ENCODE results near the gene SMAD1. TPM values are rescaled to one million over a fixed set of nuclear protein-coding genes. Genes with fewer than 3 reads are reported as not detected.

The SMAD1 gene
- total and polyA plus RNA-seq, 2 of the 4 experiments (the other 2 are of a cell fraction), result 11.6 to 17.6 TPM

DNA sequence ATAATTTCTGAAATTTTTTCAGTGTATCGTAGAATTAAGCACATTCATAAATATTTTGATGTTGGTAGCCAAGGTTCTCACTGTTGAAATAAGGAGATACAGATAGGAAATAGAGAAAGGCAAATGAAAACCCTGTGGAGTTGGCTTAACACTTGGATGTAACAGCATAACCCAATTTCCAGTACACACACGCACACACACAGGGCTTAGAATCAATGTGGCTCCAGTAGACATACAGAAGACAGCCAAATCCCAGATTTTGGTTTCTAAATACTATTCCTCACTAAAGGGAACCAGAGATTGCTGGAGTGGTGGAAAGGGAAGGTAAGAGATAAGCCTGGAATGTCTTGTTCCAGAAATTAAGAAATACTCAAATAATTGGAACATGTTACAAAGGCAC lies 54.4 kb downstream of the SMAD1 start:
- Histone ChIP-seq H3K4me2 (ENCODE audit: low read depth, low read length) (no peak overlapping the region), H3K27me3 (ENCODE audit: control insufficient read depth, insufficient read depth, low read length) (no peaks in the 10 kb centered on the region), H2BK120ac (ENCODE audit: low read depth, low read length) (no peak overlapping the region), H2BK20ac (ENCODE audit: low read depth, low read length) (no peak overlapping the region), H3K4ac (ENCODE audit: low read depth, low read length) (no peak overlapping the region), H2AFZ (replicated peaks; ENCODE audit: low read length, poor library complexity) (no peak overlapping the region), H3K9me3 (ENCODE audit: control insufficient read depth, insufficient read depth, low read length) (no peaks in the 10 kb centered on the region), H3K18ac (ENCODE audit: low read depth, low read length) (no peak overlapping the region), H3K4me1 (ENCODE audit: control insufficient read depth, insufficient read depth, low read length) (peaks cover 7% of the 10 kb centered on the region), H3K9me1 (ENCODE audit: insufficient read depth, low read length) (peaks cover 4% of the 10 kb centered on the region; the same call in 1 of the 2 replicates), H2AK9ac (replicated peaks; ENCODE audit: low read depth, low read length, poor library complexity) (no peak overlapping the region), H2BK15ac (ENCODE audit: low read depth, low read length) (no peak overlapping the region), H3K14ac (replicated peaks; ENCODE audit: low read depth, low read length) (no peak overlapping the region), H2BK5ac (ENCODE audit: low read depth, low read length, poor library complexity, severe bottlenecking) (no peak overlapping the region), H3K27ac (ENCODE audit: insufficient read depth, low read length) (no peak overlapping the region), H2AK5ac (ENCODE audit: low read depth, low read length) (no peak overlapping the region), H4K91ac (ENCODE audit: insufficient read depth, low read depth, low read length) (no peak overlapping the region), H4K20me1 (ENCODE audit: insufficient read depth, low read length) (no peaks in the 10 kb centered on the region), H3K4me3 (ENCODE audit: insufficient read depth, low read depth, low read length) (no peak overlapping the region), H3K79me1 (ENCODE audit: low read depth in 1 of 2, low read length in 2 of 2) (peaks cover 7 to 9% of the 10 kb centered on the region in 2 experiments; a peak in 3 of 4 replicates), H3K56ac (ENCODE audit: extremely low read depth, insufficient read depth, low read length) (no peak overlapping the region), H4K8ac (ENCODE audit: low read depth in 2 of 2, low read length in 2 of 2) (no peak overlapping the region), H4K5ac (ENCODE audit: low read depth, low read length) (no peak overlapping the region), H3K23ac (ENCODE audit: low read depth, low read length) (no peak overlapping the region), H3K36me3 (ENCODE audit: control insufficient read depth, insufficient read depth, low read length) (peaks cover 3% of the 10 kb centered on the region), H3K9ac (ENCODE audit: low read depth, low read length) (no peak overlapping the region)
- BruUV-seq (replicated peaks), result no TSS peak
- no CpG with 5 or more reads among the region's 2 CpGs for WGBS, 2 experiments (ENCODE audit: extremely low coverage in 2 of 2, insufficient read length in 1 of 2)
- in situ Hi-C loops (cut with MboI; ENCODE audit: low sequenced_read_pairs), result no loop called here
- POLR2A ChIA-PET (ENCODE audit: unreplicated experiment), result interaction anchor here (0.5 kb wide), 1 partner anchor 18 kb away, joined by 5 read pairs; no protein-coding TSS in a partner anchor
- intact Hi-C loops (cut with micrococcal nuclease), result no loop called here
- DNase-seq (no peak), ATAC-seq (ENCODE audit: low read depth) (no peak)
- dilution Hi-C loops (cut with HindIII; ENCODE audit: low sequenced_read_pairs, unreplicated experiment), result no loop called here
- no peak for TF ChIP-seq CHD1 (IDR thresholded peaks at IDR 0.05; ENCODE audit: low read depth, low read length)
- no peak for TF ChIP-seq RAD21 (IDR thresholded peaks at IDR 0.05; ENCODE audit: low read length)
- no peak for TF ChIP-seq BHLHE40 (IDR thresholded peaks at IDR 0.05; ENCODE audit: low read depth, low read length)
- no peak for TF ChIP-seq MAFK (IDR thresholded peaks at IDR 0.05; ENCODE audit: low read depth, low read length)
- TF ChIP-seq FOS (IDR thresholded peaks at IDR 0.05; ENCODE audit: low read depth, low read length), result no peak
- no peak for TF ChIP-seq POLR2A (IDR thresholded peaks at IDR 0.05; ENCODE audit: low read depth, low read length)
- TF ChIP-seq RFX5 (IDR thresholded peaks at IDR 0.05; ENCODE audit: low read depth, low read length), result no peak
- no peak for TF ChIP-seq MAZ (IDR thresholded peaks at IDR 0.05; ENCODE audit: borderline replicate concordance, low read depth, low read length)
- no peak for TF ChIP-seq CEBPB (IDR thresholded peaks at IDR 0.05; ENCODE audit: low read depth, low read length)
- TF ChIP-seq, protein P1, sequence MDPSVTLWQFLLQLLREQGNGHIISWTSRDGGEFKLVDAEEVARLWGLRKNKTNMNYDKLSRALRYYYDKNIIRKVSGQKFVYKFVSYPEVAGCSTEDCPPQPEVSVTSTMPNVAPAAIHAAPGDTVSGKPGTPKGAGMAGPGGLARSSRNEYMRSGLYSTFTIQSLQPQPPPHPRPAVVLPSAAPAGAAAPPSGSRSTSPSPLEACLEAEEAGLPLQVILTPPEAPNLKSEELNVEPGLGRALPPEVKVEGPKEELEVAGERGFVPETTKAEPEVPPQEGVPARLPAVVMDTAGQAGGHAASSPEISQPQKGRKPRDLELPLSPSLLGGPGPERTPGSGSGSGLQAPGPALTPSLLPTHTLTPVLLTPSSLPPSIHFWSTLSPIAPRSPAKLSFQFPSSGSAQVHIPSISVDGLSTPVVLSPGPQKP (IDR thresholded peaks at IDR 0.05; ENCODE audit: borderline replicate concordance, low read depth, low read length), result no peak
- TF ChIP-seq, protein P2, sequence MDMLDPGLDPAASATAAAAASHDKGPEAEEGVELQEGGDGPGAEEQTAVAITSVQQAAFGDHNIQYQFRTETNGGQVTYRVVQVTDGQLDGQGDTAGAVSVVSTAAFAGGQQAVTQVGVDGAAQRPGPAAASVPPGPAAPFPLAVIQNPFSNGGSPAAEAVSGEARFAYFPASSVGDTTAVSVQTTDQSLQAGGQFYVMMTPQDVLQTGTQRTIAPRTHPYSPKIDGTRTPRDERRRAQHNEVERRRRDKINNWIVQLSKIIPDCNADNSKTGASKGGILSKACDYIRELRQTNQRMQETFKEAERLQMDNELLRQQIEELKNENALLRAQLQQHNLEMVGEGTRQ (IDR thresholded peaks at IDR 0.05; ENCODE audit: low read depth, low read length), result no peak
- TF ChIP-seq RCOR1 (IDR thresholded peaks at IDR 0.05; ENCODE audit: insufficient replicate concordance, low read length), result no peak
- TF ChIP-seq MXI1 (IDR thresholded peaks at IDR 0.05; ENCODE audit: borderline replicate concordance, low read depth, low read length), result no peak
- TF ChIP-seq SMC3 (IDR thresholded peaks at IDR 0.05; ENCODE audit: low read depth, low read length), result no peak
- TF ChIP-seq, protein P3, sequence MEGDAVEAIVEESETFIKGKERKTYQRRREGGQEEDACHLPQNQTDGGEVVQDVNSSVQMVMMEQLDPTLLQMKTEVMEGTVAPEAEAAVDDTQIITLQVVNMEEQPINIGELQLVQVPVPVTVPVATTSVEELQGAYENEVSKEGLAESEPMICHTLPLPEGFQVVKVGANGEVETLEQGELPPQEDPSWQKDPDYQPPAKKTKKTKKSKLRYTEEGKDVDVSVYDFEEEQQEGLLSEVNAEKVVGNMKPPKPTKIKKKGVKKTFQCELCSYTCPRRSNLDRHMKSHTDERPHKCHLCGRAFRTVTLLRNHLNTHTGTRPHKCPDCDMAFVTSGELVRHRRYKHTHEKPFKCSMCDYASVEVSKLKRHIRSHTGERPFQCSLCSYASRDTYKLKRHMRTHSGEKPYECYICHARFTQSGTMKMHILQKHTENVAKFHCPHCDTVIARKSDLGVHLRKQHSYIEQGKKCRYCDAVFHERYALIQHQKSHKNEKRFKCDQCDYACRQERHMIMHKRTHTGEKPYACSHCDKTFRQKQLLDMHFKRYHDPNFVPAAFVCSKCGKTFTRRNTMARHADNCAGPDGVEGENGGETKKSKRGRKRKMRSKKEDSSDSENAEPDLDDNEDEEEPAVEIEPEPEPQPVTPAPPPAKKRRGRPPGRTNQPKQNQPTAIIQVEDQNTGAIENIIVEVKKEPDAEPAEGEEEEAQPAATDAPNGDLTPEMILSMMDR (conservative IDR thresholded peaks at IDR 0.05; ENCODE audit: low read depth, low read length), result no peak
- no peak for TF ChIP-seq NFE2L2 (IDR thresholded peaks at IDR 0.05; ENCODE audit: low read depth, low read length)
- CTCF ChIA-PET, result no interaction called here
